A549 (cell line): ENCODE measurements around the gene CNTN4. TPM values are rescaled to one million over a fixed set of nuclear protein-coding genes. Genes with fewer than 3 reads are reported as not detected.

Experiments
- ATAC-seq, 2 experiments: fragments of 200-7000 bp in 1 of 2; fragments of >200 bp in 1 of 2; cut with Nextera tagmentation in 1 of 2; cut with Tn5 transposase in 1 of 2; 3 replicates each; pipeline versions ENCODE4 v1.8.0 to v1.9.1; 2018 to 2020; ENCODE audit warnings: mild to moderate bottlenecking in 1 of 2, moderate library complexity in 1 of 2
- CTCF ChIA-PET: fragments of 300-600 bp; sonication (Branson Sonifier 250); formaldehyde crosslinking; extraction: SDS; loops from one replicate; lab custom pipeline; 2021; ENCODE audit warnings: antibody characterized with exemption, inconsistent platforms; lab: Yijun Ruan, JAX
- POLR2A ChIA-PET: fragments of 350-600 bp; formaldehyde crosslinking; extraction: SDS; loops from one replicate; lab custom pipeline; 2021; ENCODE audit warnings: antibody characterized with exemption, inconsistent platforms; lab: Yijun Ruan, JAX
- DNase-seq, 2 experiments: peaks; one replicate each; pipeline versions ENCODE4 v3.0.0 to v3.0.0-alpha.2; 2011 to 2016; ENCODE audit warnings: low read depth in 1 of 2, low spot score in 1 of 2
- FAIRE-seq: peaks from 2 replicates; lab custom pipeline; 2011; peaks lifted over from hg19 to GRCh38; lab: Jason Lieb, UNC
- H3K27ac ChIP-seq, 2 experiments: fragments of >200 bp; sonication (Bioruptor Twin); formaldehyde crosslinking; 3 replicates each; pipeline ENCODE4 v1.5.1; 2016 to 2017
- H3K4me1 ChIP-seq: fragments of >200 bp; sonication (Bioruptor Twin); formaldehyde crosslinking; 3 replicates; pipeline ENCODE4 v1.6.1; 2016
- H3K4me2 ChIP-seq: fragments of >200 bp; sonication (Bioruptor Twin); formaldehyde crosslinking; 3 replicates; pipeline ENCODE4 v1.6.1; 2016
- H3K4me3 ChIP-seq: fragments of >200 bp; sonication (Bioruptor Twin); formaldehyde crosslinking; 3 replicates; pipeline ENCODE4 v1.5.1; 2016
- H3K9me3 ChIP-seq: fragments of >200 bp; sonication (Bioruptor Twin); formaldehyde crosslinking; 3 replicates; pipeline ENCODE4 v1.6.1; 2016
- BCL3 ChIP-seq: fragments of >200 bp; sonication (Bioruptor Twin); formaldehyde crosslinking; IDR thresholded peaks from 3 replicates; pipeline ENCODE4 v1.6.1; 2016
- CBX8 ChIP-seq: fragments of 200-600 bp; sonication (generic); IDR thresholded peaks from 2 replicates; pipeline ENCODE4 v1.6.1; 2016
- CHD2 ChIP-seq: fragments of 150-350 bp; IDR thresholded peaks from 2 replicates; pipeline ENCODE4 v1.6.1; 2014; ENCODE audit warnings: low read length; ENCODE audit not compliant: partially characterized antibody
- CHD4 ChIP-seq: fragments of 200-600 bp; sonication (generic); IDR thresholded peaks from 2 replicates; pipeline ENCODE4 v1.6.1; 2016; ENCODE audit warnings: antibody characterized with exemption, mild to moderate bottlenecking, borderline replicate concordance
- EHF ChIP-seq: fragments of 250-450 bp; sonication (Bioruptor Pico); IDR thresholded peaks from 2 replicates; pipeline ENCODE4 v1.5.0; 2020; ENCODE audit warnings: mild to moderate bottlenecking
- EP300 ChIP-seq, 2 experiments: fragments of >200 bp; sonication (Bioruptor Twin); formaldehyde crosslinking; IDR thresholded peaks; 2 replicates in 1 of 2; 3 replicates in 1 of 2; pipeline ENCODE4 v1.6.1; 2016 to 2017
- FOSL2 ChIP-seq, 2 experiments: fragments of 450-650 bp in 1 of 2; fragments of >200 bp in 1 of 2; sonication (Bioruptor Twin) in 1 of 2; formaldehyde crosslinking; IDR thresholded peaks; 2 replicates each; pipeline versions ENCODE4 v1.5.0 to v1.6.1; 2016 to 2020; ENCODE audit warnings: mild to moderate bottlenecking in 1 of 2, moderate library complexity in 1 of 2
- FOXS1 ChIP-seq: fragments of 250-450 bp; sonication (Bioruptor Pico); IDR thresholded peaks from 2 replicates; pipeline ENCODE4 v1.5.0; 2020; ENCODE audit warnings: mild to moderate bottlenecking, moderate library complexity
- HEYL ChIP-seq: fragments of 250-450 bp; sonication (Bioruptor Pico); IDR thresholded peaks from 2 replicates; pipeline ENCODE4 v1.8.0; 2021; ENCODE audit warnings: mild to moderate bottlenecking, moderate library complexity
- HOXB5 ChIP-seq: fragments of 250-450 bp; sonication (Bioruptor Pico); IDR thresholded peaks from 2 replicates; pipeline ENCODE4 v1.5.0; 2020; ENCODE audit warnings: mild to moderate bottlenecking, moderate library complexity
- MAZ ChIP-seq: fragments of 150-350 bp; IDR thresholded peaks from 2 replicates; pipeline ENCODE4 v1.6.1; 2014; ENCODE audit warnings: antibody characterized with exemption, low read depth, low read length, borderline replicate concordance
- MYC ChIP-seq: IDR thresholded peaks from 2 replicates; pipeline ENCODE4 v1.6.1; 2012; ENCODE audit warnings: mild to moderate bottlenecking, inconsistent platforms, low read length, improper control_type of control experiment, borderline replicate concordance
- NPAS2 ChIP-seq: fragments of 250-450 bp; sonication (Bioruptor Pico); IDR thresholded peaks from 2 replicates; pipeline ENCODE4 v1.8.0; 2022; ENCODE audit warnings: mild to moderate bottlenecking, moderate library complexity, borderline replicate concordance
- NR3C1 ChIP-seq: fragments of >200 bp; sonication (Bioruptor Twin); formaldehyde crosslinking; IDR thresholded peaks from 3 replicates; pipeline ENCODE4 v1.6.1; 2017
- PBX3 ChIP-seq: IDR thresholded peaks from 2 replicates; pipeline ENCODE4 v1.6.1; 2012
- POLR2AphosphoS2 ChIP-seq: conservative IDR thresholded peaks from 2 replicates; pipeline ENCODE4 v1.6.1; 2012; ENCODE audit warnings: low read length, improper control_type of control experiment, inconsistent platforms
- RCOR1 ChIP-seq: fragments of 150-350 bp; IDR thresholded peaks from 2 replicates; pipeline ENCODE4 v1.6.1; 2014; ENCODE audit warnings: antibody characterized with exemption, low read length, low read depth
- TFCP2L1 ChIP-seq: fragments of 250-450 bp; sonication (Bioruptor Pico); IDR thresholded peaks from 2 replicates; pipeline ENCODE4 v1.5.0; 2021; ENCODE audit warnings: mild to moderate bottlenecking
- TP53 ChIP-seq: fragments of 250-450 bp; sonication (Bioruptor Pico); IDR thresholded peaks from 2 replicates; pipeline ENCODE4 v1.5.0; 2021; ENCODE audit warnings: mild to moderate bottlenecking, moderate library complexity
- WGBS: methylation state at CpG from one replicate; pipeline ENCODE4 v1.1.6; 2017; ENCODE audit errors: missing lambda C conversion rate; 5-methylcytosine and 5-hydroxymethylcytosine counted together
- polyA plus RNA-seq, 4 experiments: library from polyadenylated mRNA; depleted of rRNA in 3 of 4; stranded (reverse); fragments of >200 nt; fragmentation: RNase III in 1 of 4; extraction: RNeasy Plus Mini Kit Qiagen cat#74134 plus additional on column Dnase treatment in 1 of 4; gene quantifications; 2 replicates in 3 of 4; 3 replicates in 1 of 4; pipeline ENCODE4 v1.2.3, GENCODE V29; 2011 to 2017
- TF ChIP-seq, protein P1 (sequence below): fragments of 250-450 bp; sonication (Bioruptor Pico); IDR thresholded peaks from 2 replicates; pipeline ENCODE4 v1.5.0; 2020; ENCODE audit warnings: low read depth, mild to moderate bottlenecking, moderate library complexity
- TF ChIP-seq, protein P2 (sequence below): IDR thresholded peaks from 2 replicates; pipeline ENCODE4 v1.6.1; 2012
- TF ChIP-seq, protein P3 (sequence below): fragments of >200 bp; sonication (Bioruptor Twin); formaldehyde crosslinking; IDR thresholded peaks from 2 replicates; pipeline ENCODE4 v1.6.1; 2016

Gene CNTN4
- polyA plus RNA-seq, 2 of the 4 experiments (the other 2 are of a cell fraction) = 0.03 TPM; not detected in 1

GRCh38 chr3:2770451-2770850 lies 671.8 kb downstream of the CNTN4 start:
- ChIA-PET POLR2A (no interaction called here), CTCF (no interaction called here)
- no peak overlapping the region for H3K4me2 ChIP-seq
- 12% methylated on average over 2 of the region's 2 CpGs for WGBS
- H3K4me1 ChIP-seq = no peaks in the 10 kb centered on the region
- H3K27ac ChIP-seq = no peak overlapping the region
- H3K9me3 ChIP-seq = no peaks in the 10 kb centered on the region
- H3K4me3 ChIP-seq = no peak overlapping the region
- TF ChIP-seq HEYL (CRISPR knock-in tag) (no peak), HOXB5 (CRISPR knock-in tag) (no peak), NR3C1 (no peak), PBX3 (no peak), CHD4 (no peak), TFCP2L1 (CRISPR knock-in tag) (no peak), RCOR1 (no peak), CBX8 (no peak), FOXS1 (CRISPR knock-in tag) (no peak), POLR2AphosphoS2 (no peak), NPAS2 (no peak), MYC (no peak), EHF (CRISPR knock-in tag) (no peak), MAZ (no peak)
- ATAC-seq (no peak), DNase-seq (no peak), FAIRE-seq (no peak)

- ATAC-seq = no peak
- Histone ChIP-seq H3K4me3 (no peak overlapping the region), H3K27ac (no peak overlapping the region), H3K9me3 (no peaks in the 10 kb centered on the region), H3K4me2 (no peak overlapping the region), H3K4me1 (no peaks in the 10 kb centered on the region)
- ChIA-PET POLR2A (no interaction called here), CTCF (no interaction called here)
- FAIRE-seq = no peak
- DNase-seq = no peak
- TF ChIP-seq CHD2 (no peak), CBX8 (no peak), BCL3 (no peak), MAZ (no peak), TP53 (CRISPR knock-in tag) (no peak), FOXS1 (CRISPR knock-in tag) (no peak), EP300 (IDR thresholded peaks at IDR 0.05) (no peak)
- TF ChIP-seq, protein P1, sequence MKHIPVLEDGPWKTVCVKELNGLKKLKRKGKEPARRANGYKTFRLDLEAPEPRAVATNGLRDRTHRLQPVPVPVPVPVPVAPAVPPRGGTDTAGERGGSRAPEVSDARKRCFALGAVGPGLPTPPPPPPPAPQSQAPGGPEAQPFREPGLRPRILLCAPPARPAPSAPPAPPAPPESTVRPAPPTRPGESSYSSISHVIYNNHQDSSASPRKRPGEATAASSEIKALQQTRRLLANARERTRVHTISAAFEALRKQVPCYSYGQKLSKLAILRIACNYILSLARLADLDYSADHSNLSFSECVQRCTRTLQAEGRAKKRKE (CRISPR knock-in tag) = no peak
Observed at GRCh38 chr3:2771193-2771592, 672.5 kb downstream of the CNTN4 start.

DNA sequence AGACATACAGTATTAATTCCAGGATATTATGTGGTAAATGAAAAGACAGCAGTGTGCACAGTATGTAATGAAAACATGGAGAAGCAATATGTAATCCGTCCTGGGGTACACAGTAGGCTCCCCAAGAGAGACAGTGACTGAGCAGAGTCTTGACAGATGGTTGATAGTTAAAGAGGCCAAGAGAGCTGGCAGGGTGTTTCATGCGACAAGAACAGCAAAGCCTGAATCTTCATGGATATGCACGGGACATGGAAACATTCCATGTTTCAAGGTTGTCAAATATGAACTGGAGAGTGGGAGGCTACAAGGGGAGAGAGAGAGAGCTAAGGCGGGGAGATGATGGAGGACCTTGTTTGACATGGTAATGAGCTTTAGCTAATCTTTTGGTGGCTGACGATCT lies 673.1 kb downstream of the CNTN4 start:
- no peak for TF ChIP-seq FOSL2 (IDR thresholded peaks at IDR 0.05)
- no peak for TF ChIP-seq FOSL2 (CRISPR knock-in tag; IDR thresholded peaks at IDR 0.05)
- TF ChIP-seq, protein P2, sequence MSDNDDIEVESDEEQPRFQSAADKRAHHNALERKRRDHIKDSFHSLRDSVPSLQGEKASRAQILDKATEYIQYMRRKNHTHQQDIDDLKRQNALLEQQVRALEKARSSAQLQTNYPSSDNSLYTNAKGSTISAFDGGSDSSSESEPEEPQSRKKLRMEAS = no peak
- no peak for TF ChIP-seq CBX8
- TF ChIP-seq, protein P3, sequence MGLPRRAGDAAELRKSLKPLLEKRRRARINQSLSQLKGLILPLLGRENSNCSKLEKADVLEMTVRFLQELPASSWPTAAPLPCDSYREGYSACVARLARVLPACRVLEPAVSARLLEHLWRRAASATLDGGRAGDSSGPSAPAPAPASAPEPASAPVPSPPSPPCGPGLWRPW = no peak
- WGBS = 7% methylated on average over 5 of the region's 5 CpGs
- FAIRE-seq (no peak), DNase-seq (no peak), ATAC-seq (no peak)
- ChIA-PET CTCF (interaction anchor here (0.6 kb wide), 1 partner anchor 1923 kb away, joined by 3 read pairs; no protein-coding TSS in a partner anchor), POLR2A (no interaction called here)
- Histone ChIP-seq H3K9me3 (no peaks in the 10 kb centered on the region), H3K4me2 (no peak overlapping the region), H3K27ac (no peak overlapping the region), H3K4me3 (no peak overlapping the region), H3K4me1 (no peaks in the 10 kb centered on the region)
